H9 (cell line): ENCODE data around the gene ARNT2. TPM values are rescaled to one million over a fixed set of nuclear protein-coding genes. Genes with fewer than 3 reads are reported as not detected.

Source experiments
- DNase-seq: peaks from one replicate; pipeline ENCODE4 v3.0.0-alpha.2; 2017
- H2AFZ ChIP-seq: one replicate; pipeline ENCODE4 v1.6.1; 2013; ENCODE audit warnings: mild to moderate bottlenecking, low read length, control low read depth, moderate library complexity
- H2AK5ac ChIP-seq: 2 replicates; pipeline ENCODE4 v1.6.1; 2013; ENCODE audit warnings: low read length, control low read depth, mixed read lengths; ENCODE audit not compliant: insufficient read length
- H2BK120ac ChIP-seq: one replicate; pipeline ENCODE4 v1.6.1; 2013; ENCODE audit warnings: low read depth, mild to moderate bottlenecking, low read length, control low read depth, inconsistent platforms; ENCODE audit not compliant: poor library complexity, severe bottlenecking
- H2BK12ac ChIP-seq: 2 replicates; pipeline ENCODE4 v1.6.1; 2013; ENCODE audit warnings: low read length, control low read depth, mixed read lengths, low read depth; ENCODE audit not compliant: insufficient read length
- H2BK15ac ChIP-seq: 2 replicates; pipeline ENCODE4 v1.6.1; 2013; ENCODE audit warnings: low read depth, low read length, control low read depth
- H2BK20ac ChIP-seq: one replicate; pipeline ENCODE4 v1.6.1; 2013; ENCODE audit warnings: low read depth, mild to moderate bottlenecking, low read length, control low read depth, inconsistent platforms; ENCODE audit not compliant: poor library complexity, severe bottlenecking
- H2BK5ac ChIP-seq: 2 replicates; pipeline ENCODE4 v1.6.1; 2013; ENCODE audit warnings: low read length, control low read depth, mixed read lengths; ENCODE audit not compliant: insufficient read length
- H3K14ac ChIP-seq: 2 replicates; pipeline ENCODE4 v1.6.1; 2013; ENCODE audit warnings: low read length, control low read depth; ENCODE audit not compliant: insufficient read depth
- H3K18ac ChIP-seq: 2 replicates; pipeline ENCODE4 v1.6.1; 2013; ENCODE audit warnings: low read depth, mild to moderate bottlenecking, mixed read lengths, low read length, control low read depth; ENCODE audit not compliant: insufficient read length
- H3K23ac ChIP-seq: 2 replicates; pipeline ENCODE4 v1.6.1; 2013; ENCODE audit warnings: low read length, control low read depth, mixed read lengths, low read depth; ENCODE audit not compliant: insufficient read length
- H3K23me2 ChIP-seq: 2 replicates; pipeline ENCODE4 v1.6.1; 2013; ENCODE audit warnings: low read depth, mild to moderate bottlenecking, mixed read lengths, low read length, control low read depth; ENCODE audit not compliant: insufficient read length, poor library complexity, severe bottlenecking
- H3K27ac ChIP-seq: 2 replicates; pipeline ENCODE4 v1.5.1; 2013; ENCODE audit warnings: low read length, control low read depth, mixed read lengths, low read depth; ENCODE audit not compliant: insufficient read length
- H3K27me3 ChIP-seq: 2 replicates; pipeline ENCODE4 v1.6.1; 2013; ENCODE audit warnings: low read length, control low read depth, inconsistent platforms; ENCODE audit not compliant: insufficient read depth
- H3K4ac ChIP-seq: 2 replicates; pipeline ENCODE4 v1.6.1; 2013; ENCODE audit warnings: low read depth, mild to moderate bottlenecking, control low read depth, inconsistent platforms, low read length, moderate library complexity
- H3K4me1 ChIP-seq: 2 replicates; pipeline ENCODE4 v1.6.1; 2013; ENCODE audit warnings: low read length, control low read depth, inconsistent platforms; ENCODE audit not compliant: insufficient read depth
- H3K4me2 ChIP-seq: 2 replicates; pipeline ENCODE4 v1.6.1; 2013; ENCODE audit warnings: low read length, control low read depth, mixed read lengths; ENCODE audit not compliant: insufficient read length, insufficient read depth
- H3K56ac ChIP-seq: 2 replicates; pipeline ENCODE4 v1.6.1; 2013; ENCODE audit warnings: low read depth, mild to moderate bottlenecking, mixed read lengths, low read length, control low read depth; ENCODE audit not compliant: insufficient read length
- H3K79me1 ChIP-seq: 2 replicates; pipeline ENCODE4 v1.6.1; 2013; ENCODE audit warnings: low read depth, mild to moderate bottlenecking, moderate library complexity, low read length, control low read depth, inconsistent platforms; ENCODE audit not compliant: insufficient read depth, poor library complexity, severe bottlenecking
- H3K79me2 ChIP-seq: 2 replicates; pipeline ENCODE4 v1.6.1; 2013; ENCODE audit warnings: low read length, control low read depth, inconsistent platforms; ENCODE audit not compliant: insufficient read depth
- H3K9ac ChIP-seq: 2 replicates; pipeline ENCODE4 v1.6.1; 2013; ENCODE audit warnings: low read length, control low read depth, mixed read lengths; ENCODE audit not compliant: insufficient read length; ENCODE audit errors: extremely low read depth
- H3K9me3 ChIP-seq: one replicate; pipeline ENCODE4 v1.6.1; 2013; ENCODE audit warnings: low read depth, low read length, inconsistent platforms; ENCODE audit not compliant: control insufficient read depth
- H3T11ph ChIP-seq: one replicate; pipeline ENCODE4 v1.6.1; 2013; ENCODE audit warnings: mild to moderate bottlenecking, low read length, control low read depth, inconsistent platforms
- H4K20me1 ChIP-seq: one replicate; pipeline ENCODE4 v1.6.1; 2013; ENCODE audit not compliant: control insufficient read depth, insufficient read length, insufficient read depth
- H4K5ac ChIP-seq: 2 replicates; pipeline ENCODE4 v1.6.1; 2013; ENCODE audit warnings: low read depth, mild to moderate bottlenecking, mixed read lengths, low read length, control low read depth; ENCODE audit not compliant: insufficient read length
- H4K8ac ChIP-seq: replicated peaks from 2 replicates; pipeline ENCODE4 v1.6.1; 2013; ENCODE audit warnings: low read length, control low read depth, mixed read lengths, low read depth; ENCODE audit not compliant: insufficient read length
- H4K91ac ChIP-seq: 2 replicates; pipeline ENCODE4 v1.6.1; 2013; ENCODE audit warnings: low read depth, mild to moderate bottlenecking, moderate library complexity, mixed read lengths, low read length, control low read depth; ENCODE audit not compliant: insufficient read length
- H3K27ac Mint-ChIP-seq, 3 experiments: 2 replicates in 2 of 3; 3 replicates in 1 of 3; pipeline ENCODE4 v1.8.0; 2020 to 2021; ENCODE audit warnings: mixed read lengths in 3 of 3, mild to moderate bottlenecking in 1 of 3, moderate library complexity in 1 of 3
- H3K27me3 Mint-ChIP-seq: 2 replicates; pipeline ENCODE4 v1.8.0; 2021; ENCODE audit warnings: low read depth, mild to moderate bottlenecking, moderate library complexity, mixed read lengths
- H3K36me3 Mint-ChIP-seq, 3 experiments: 2 replicates in 2 of 3; 3 replicates in 1 of 3; pipeline ENCODE4 v1.8.0; 2020 to 2021; ENCODE audit warnings: low read depth in 3 of 3, mixed read lengths in 3 of 3; ENCODE audit not compliant: insufficient read depth in 1 of 3
- H3K4me1 Mint-ChIP-seq, 2 experiments: 2 replicates each; pipeline ENCODE4 v1.8.0; 2020; ENCODE audit warnings: mixed read lengths in 2 of 2
- H3K4me3 Mint-ChIP-seq, 2 experiments: 2 replicates in 1 of 2; 3 replicates in 1 of 2; pipeline ENCODE4 v1.8.0; 2020 to 2021; ENCODE audit warnings: mild to moderate bottlenecking in 2 of 2, mixed read lengths in 2 of 2, moderate library complexity in 1 of 2
- H3K9me3 Mint-ChIP-seq, 2 experiments: 2 replicates in 1 of 2; 3 replicates in 1 of 2; pipeline ENCODE4 v1.8.0; 2020; ENCODE audit warnings: mild to moderate bottlenecking in 2 of 2, mixed read lengths in 2 of 2, moderate library complexity in 1 of 2
- CTCF ChIP-seq: fragments of 200-600 bp; sonication (generic); conservative IDR thresholded peaks from 3 replicates; pipeline ENCODE4 v1.8.0; 2021; ENCODE audit warnings: antibody characterized with exemption, mild to moderate bottlenecking
- WGBS: extraction: QIAGEN DNeasy Blood & Tissue Kit; methylation state at CpG from one replicate; pipeline ENCODE4 v1.1.7; 2013; ENCODE audit warnings: missing lambda C conversion rate, low lambda C conversion rate, mixed read lengths; ENCODE audit not compliant: insufficient read length; ENCODE audit errors: extremely low coverage; 5-methylcytosine and 5-hydroxymethylcytosine counted together
- total RNA-seq: library from RNA; stranded (reverse); gene quantifications from 2 replicates; pipeline ENCODE4 v1.2.1, GENCODE V29; 2021

Gene ARNT2
- total RNA-seq, 1 experiment from 2014 or later, result 10.5 TPM

- no CpG with 5 or more reads among the region's 8 CpGs for WGBS
- Histone ChIP-seq H3K9ac (no peak overlapping the region), H4K91ac (no peak overlapping the region), H3K4ac (no peak overlapping the region), H3K18ac (no peak overlapping the region), H3K4me2 (no peak overlapping the region), H2BK20ac (no peak overlapping the region), H3K27ac (no peak overlapping the region), H3K4me1 (peaks cover 3% of the 10 kb centered on the region; the same call in 1 of the 2 replicates), H2BK120ac (no peak overlapping the region), H3K23ac (no peak overlapping the region), H3K79me1 (no peaks in the 10 kb centered on the region), H3K9me3 (no peaks in the 10 kb centered on the region), H2AFZ (no peak overlapping the region), H3K14ac (no peak overlapping the region), H2BK15ac (no peak overlapping the region), H3K56ac (no peak overlapping the region), H4K5ac (no peak overlapping the region), H4K8ac (no peak overlapping the region), H3K79me2 (no peaks in the 10 kb centered on the region), H3T11ph (no peak overlapping the region), H2BK12ac (no peak overlapping the region), H2AK5ac (no peak overlapping the region), H2BK5ac (no peak overlapping the region), H3K23me2 (no peaks in the 10 kb centered on the region), H4K20me1 (no peaks in the 10 kb centered on the region), H3K27me3 (no peaks in the 10 kb centered on the region)
- peaks cover 0 to 10% (median 9%) of the 10 kb centered on the region in 3 experiments; a peak in 6 of 7 replicates for H3K36me3 Mint-ChIP-seq
- no peaks in the 10 kb centered on the region for H3K27me3 Mint-ChIP-seq
- no peak overlapping the region for H3K4me3 Mint-ChIP-seq
- no peak for TF ChIP-seq CTCF
- no peak for DNase-seq
- H3K9me3 Mint-ChIP-seq, result no peaks in the 10 kb centered on the region
- H3K27ac Mint-ChIP-seq, result no peak overlapping the region
- H3K4me1 Mint-ChIP-seq, result peaks cover 29 to 30% of the 10 kb centered on the region in 2 experiments
Measured at GRCh38 chr15:80564056-80564455, 159.9 kb downstream of the ARNT2 start.
